Measurements from ENCODE around the gene ADAMTS17.
"Not testable (repeated sequence)": the region's sequence is repeated elsewhere in the genome, so short reads cannot be mapped to it uniquely, and the experiment has no call there.

The ADAMTS17 gene

GRCh38 chr15:99932676-99933402 lies 408.9 kb downstream of the ADAMTS17 start:
- no peak for DNase-seq (ENCODE audit: low spot score)

- DNase-seq (ENCODE audit: low spot score), result no peak
Observed at GRCh38 chr15:99931703-99932603, 409.8 kb downstream of the ADAMTS17 start.

- no peak for DNase-seq (ENCODE audit: low spot score)
Observed at GRCh38 chr15:99930696-99931095, 411.1 kb downstream of the ADAMTS17 start.

GRCh38 chr15:99929266-99929665 lies 412.5 kb downstream of the ADAMTS17 start:
- peak; percentile 41 for DNase-seq (ENCODE audit: low spot score)

- DNase-seq (ENCODE audit: low spot score), result peak; percentile 87
Observed at GRCh38 chr15:99928429-99928981, 413.3 kb downstream of the ADAMTS17 start.

GRCh38 chr15:99926532-99926931 lies 415.2 kb downstream of the ADAMTS17 start:
- DNase-seq (ENCODE audit: low spot score), result not testable (repeated sequence)

- DNase-seq (ENCODE audit: low spot score), result peak; percentile 41
Observed at GRCh38 chr15:99925661-99926461, 415.9 kb downstream of the ADAMTS17 start.

GRCh38 chr15:99923711-99924110 lies 418.1 kb downstream of the ADAMTS17 start:
- no peak for DNase-seq (ENCODE audit: low spot score)
